Measurements from ENCODE around the gene KIF27.

GRCh38 chr9:83933790-83934189 lies 12.6 kb upstream of the KIF27 start:
- TF ChIP-seq CTCF (IDR thresholded peaks at IDR 0.05): no peak
- peak in 1 of 2 donors; percentile 23 for TF ChIP-seq POLR2AphosphoS5 (IDR thresholded peaks at IDR 0.05)

Data from esophagus muscularis mucosa (tissue), 3 donors.